CD4-positive, alpha-beta T cell treated with Interleukin-2 at 100 ng/mL for 4 hours (primary cell): ENCODE results near the gene USP14.

Source experiments
- DNase-seq: peaks from one replicate; pipeline ENCODE4 v3.0.0-alpha.2; 2020; ENCODE audit warnings: low spot score

USP14 gene

GRCh38 chr18:227902-228301 lies 69.5 kb downstream of the USP14 start:
- DNase-seq, result no peak

GRCh38 chr18:228586-228985 lies 70.2 kb downstream of the USP14 start:
- no peak for DNase-seq

- no peak for DNase-seq
Measured at GRCh38 chr18:231563-231962, 73.2 kb downstream of the USP14 start.

GRCh38 chr18:240175-240574 lies 81.8 kb downstream of the USP14 start:
- no peak for DNase-seq

- no peak for DNase-seq
Measured at GRCh38 chr18:245282-245847, 87.0 kb downstream of the USP14 start.

- no peak for DNase-seq
Measured at GRCh38 chr18:248053-248452, 89.7 kb downstream of the USP14 start.

- DNase-seq, result no peak
Measured at GRCh38 chr18:250685-251084, 92.3 kb downstream of the USP14 start.

- no peak for DNase-seq
Measured at GRCh38 chr18:251572-251971, 93.2 kb downstream of the USP14 start.

GRCh38 chr18:253121-253520 lies 94.8 kb downstream of the USP14 start:
- DNase-seq, result no peak

- DNase-seq, result no peak
Measured at GRCh38 chr18:255171-255570, 96.8 kb downstream of the USP14 start.

- no peak for DNase-seq
Measured at GRCh38 chr18:260547-260946, 102.2 kb downstream of the USP14 start.

- no peak for DNase-seq
Measured at GRCh38 chr18:261398-262073, 103.2 kb downstream of the USP14 start.
